Kidney (tissue), 14 donors: Measurements from ENCODE around the gene LORICRIN. TPM values are rescaled to one million over a fixed set of nuclear protein-coding genes. Genes with fewer than 3 reads are reported as not detected.

Experiments used
- DNase-seq, 5 donors: peaks; one replicate each; pipeline ENCODE4 v3.0.0-alpha.2; 2013 to 2020
- FAIRE-seq: peaks from 2 replicates; lab custom pipeline; 2012; peaks lifted over from hg19 to GRCh38; lab: Jason Lieb, UNC
- H3K27ac ChIP-seq, 2 donors: one replicate each; pipeline ENCODE4 v1.7.0; 2013; ENCODE audit warnings: low read depth in 2 of 2, low read length in 2 of 2, inconsistent platforms in 1 of 2
- H3K27me3 ChIP-seq: one replicate; pipeline ENCODE4 v1.7.1; 2013; ENCODE audit warnings: low read length, inconsistent platforms; ENCODE audit not compliant: control insufficient read depth, insufficient read depth
- H3K36me3 ChIP-seq, 3 donors: one replicate each; pipeline versions ENCODE4 v1.7.0 to v1.7.1; 2013; ENCODE audit warnings: low read length in 3 of 3, control low read depth in 1 of 3, inconsistent platforms in 1 of 3; ENCODE audit not compliant: insufficient read depth in 3 of 3, control insufficient read depth in 2 of 3
- H3K4me1 ChIP-seq, 3 donors: one replicate each; pipeline versions ENCODE4 v1.7.0 to v1.7.1; 2013; ENCODE audit warnings: low read length in 3 of 3, inconsistent platforms in 1 of 3, low read depth in 1 of 3; ENCODE audit not compliant: control insufficient read depth in 2 of 3, insufficient read depth in 2 of 3
- H3K4me3 ChIP-seq, 3 donors: one replicate each; pipeline versions ENCODE4 v1.7.0 to v1.8.1; 2013; ENCODE audit warnings: low read length in 3 of 3, control low read depth in 1 of 3, inconsistent platforms in 1 of 3
- H3K9ac ChIP-seq, 3 donors: one replicate each; pipeline versions ENCODE4 v1.7.0 to v1.7.1; 2013; ENCODE audit warnings: low read length in 3 of 3, control low read depth in 1 of 3, inconsistent platforms in 1 of 3
- H3K9me3 ChIP-seq, 3 donors: one replicate each; pipeline versions ENCODE4 v1.7.0 to v1.7.1; 2013; ENCODE audit warnings: low read length in 3 of 3, control low read depth in 1 of 3, inconsistent platforms in 1 of 3; ENCODE audit not compliant: control insufficient read depth in 2 of 3, insufficient read depth in 1 of 3
- CTCF ChIP-seq: IDR thresholded peaks from 3 replicates; pipeline ENCODE4 v1.5.1; 2012; ENCODE audit warnings: mild to moderate bottlenecking, moderate library complexity, borderline replicate concordance; ENCODE audit not compliant: insufficient read depth; ENCODE audit errors: extremely low read depth
- intact Hi-C: fragments of 100-400 bp; cut with DNase I; formaldehyde crosslinking; loops from one replicate; pipeline ENCODE4 v1.11.1; 2022
- polyA plus RNA-seq: library from polyadenylated mRNA; stranded (reverse); fragments of 350-450 nt; fragmentation: Illumina TruSeq; extraction: RNeasy Lipid Tissue Mini Kit (QIAGEN cat#74804); gene quantifications from one replicate; pipeline ENCODE4 v1.2.3, GENCODE V29; 2014; ENCODE audit warnings: low read depth, low replicate concordance; ENCODE audit not compliant: insufficient read depth
- total RNA-seq: library from RNA; stranded (reverse); fragmentation: NEBNext Ultra II Directional; extraction: Animal tissue kit (Norgen Biotek cat#: 25700); gene quantifications from one replicate; pipeline ENCODE4 v1.2.1, GENCODE V29; 2021
- donor health status: control.
- donor health status: control.
- donor health status: control.
- donor health status: control.
- donor health status: control.
- donor health status: DM: yes; HTN: yes; CAD: no.
- donor health status: Normal renal cell carcinoma (clear cell type).

Gene LORICRIN
- total and polyA plus RNA-seq, 2 donors from 2014 or later = not detected

GRCh38 chr1:153308540-153308939, 49.1 kb downstream of the LORICRIN start:
- Histone ChIP-seq H3K9ac (no peak overlapping the region), H3K4me3 (no peak overlapping the region), H3K27ac (no peak overlapping the region), H3K27me3 (no peaks in the 10 kb centered on the region), H3K36me3 (no peaks in the 10 kb centered on the region), H3K4me1 (no peaks in the 10 kb centered on the region), H3K9me3 (no peaks in the 10 kb centered on the region)
- DNase-seq = no peak
- TF ChIP-seq CTCF = no peak
- intact Hi-C loops = no loop called here
- FAIRE-seq = no peak

- H3K4me3 ChIP-seq = no peak overlapping the region
- no peak for FAIRE-seq
- H3K9ac ChIP-seq = no peak overlapping the region
- no peaks in the 10 kb centered on the region for H3K36me3 ChIP-seq
- no peaks in the 10 kb centered on the region for H3K27me3 ChIP-seq
- TF ChIP-seq CTCF = no peak
- intact Hi-C loops = no loop called here
- DNase-seq = no peak
- no peaks in the 10 kb centered on the region for H3K9me3 ChIP-seq
- H3K4me1 ChIP-seq = no peaks in the 10 kb centered on the region
- no peak overlapping the region for H3K27ac ChIP-seq
These were observed 50.0 kb downstream of the LORICRIN start for GRCh38 chr1:153309441-153309840.

- no peak for TF ChIP-seq CTCF
- intact Hi-C loops = no loop called here
- FAIRE-seq = no peak
These were observed 51.0 kb downstream of the LORICRIN start for GRCh38 chr1:153310526-153310925.

More at GRCh38 chr1:153310526-153310925, 51.0 kb downstream of the LORICRIN start:
- Histone ChIP-seq H3K27me3 (no peaks in the 10 kb centered on the region), H3K9ac (no peak overlapping the region), H3K9me3 (no peaks in the 10 kb centered on the region), H3K4me1 (no peaks in the 10 kb centered on the region), H3K36me3 (no peaks in the 10 kb centered on the region), H3K4me3 (no peak overlapping the region), H3K27ac (no peak overlapping the region)
- DNase-seq = no peak

Other genes starting within 250 kb of the LORICRIN start
- gene SPRR1B, start 228.5 kb upstream of the LORICRIN start, total RNA-seq = not detected
- not detected for gene SPRR1B, start 228.5 kb upstream of the LORICRIN start, polyA plus RNA-seq
- not detected for gene SPRR2D, start 218.6 kb upstream of the LORICRIN start, total RNA-seq
- gene SPRR2D, start 218.6 kb upstream of the LORICRIN start, polyA plus RNA-seq = not detected
- gene SPRR2A, start 202.2 kb upstream of the LORICRIN start, total RNA-seq = 0.60 TPM
- gene SPRR2A, start 202.2 kb upstream of the LORICRIN start, polyA plus RNA-seq = not detected
- not detected for gene SPRR2B, start 188.1 kb upstream of the LORICRIN start, total RNA-seq
- gene SPRR2B, start 188.1 kb upstream of the LORICRIN start, polyA plus RNA-seq = not detected
- not detected for gene SPRR2E, start 165.2 kb upstream of the LORICRIN start, total RNA-seq
- not detected for gene SPRR2E, start 165.2 kb upstream of the LORICRIN start, polyA plus RNA-seq
- gene SPRR2F, start 146.2 kb upstream of the LORICRIN start, total RNA-seq = not detected
- gene SPRR2F, start 146.2 kb upstream of the LORICRIN start, polyA plus RNA-seq = not detected
- not detected for gene SPRR2G, start 108.8 kb upstream of the LORICRIN start, total RNA-seq
- not detected for gene SPRR2G, start 108.8 kb upstream of the LORICRIN start, polyA plus RNA-seq
- gene LELP1, start 56.3 kb upstream of the LORICRIN start, total RNA-seq = not detected
- not detected for gene LELP1, start 56.3 kb upstream of the LORICRIN start, polyA plus RNA-seq
- gene PRR9, start 42.1 kb upstream of the LORICRIN start, total RNA-seq = not detected
- not detected for gene PRR9, start 42.1 kb upstream of the LORICRIN start, polyA plus RNA-seq
- gene PGLYRP3, start 53.3 kb downstream of the LORICRIN start, total RNA-seq = not detected
- not detected for gene PGLYRP3, start 53.3 kb downstream of the LORICRIN start, polyA plus RNA-seq
- gene PGLYRP4, start 89.2 kb downstream of the LORICRIN start, total RNA-seq = not detected
- not detected for gene PGLYRP4, start 89.2 kb downstream of the LORICRIN start, polyA plus RNA-seq
- 271 TPM for gene S100A9, start 98.2 kb downstream of the LORICRIN start, total RNA-seq
- gene S100A9, start 98.2 kb downstream of the LORICRIN start, polyA plus RNA-seq = 41.9 TPM
- gene S100A12, start 115.9 kb downstream of the LORICRIN start, total RNA-seq = 1.3 TPM
- gene S100A12, start 115.9 kb downstream of the LORICRIN start, polyA plus RNA-seq = 2.7 TPM
- 60.9 TPM for gene S100A8, start 131.4 kb downstream of the LORICRIN start, total RNA-seq
- gene S100A8, start 131.4 kb downstream of the LORICRIN start, polyA plus RNA-seq = 17.5 TPM
- gene S100A7A, start 156.8 kb downstream of the LORICRIN start, total RNA-seq = not detected
- not detected for gene S100A7A, start 156.8 kb downstream of the LORICRIN start, polyA plus RNA-seq
- not detected for gene S100A7, start 201.0 kb downstream of the LORICRIN start, total RNA-seq
- not detected for gene S100A7, start 201.0 kb downstream of the LORICRIN start, polyA plus RNA-seq